WTC11 (cell line): ENCODE measurements around the gene ELK3. TPM values are rescaled to one million over a fixed set of nuclear protein-coding genes. Genes with fewer than 3 reads are reported as not detected.

Source experiments
- ATAC-seq: fragments of 200-7000 bp; cut with Tn5 transposase; 2 replicates; pipeline ENCODE4 v1.10.0; 2021; ENCODE audit warnings: mild to moderate bottlenecking, moderate library complexity
- CTCF ChIA-PET: fragments of 300-600 bp; sonication (Branson Sonifier 250); formaldehyde crosslinking; loops from one replicate; lab custom pipeline; 2021; ENCODE audit warnings: antibody characterized with exemption; lab: Charles Lee
- POLR2A ChIA-PET: fragments of 350-600 bp; sonication (Branson Sonifier 250); formaldehyde crosslinking; loops from one replicate; lab custom pipeline; 2021; ENCODE audit warnings: antibody characterized with exemption; lab: Charles Lee
- DNase-seq: peaks from one replicate; pipeline ENCODE4 v3.0.0; 2021; ENCODE audit warnings: low spot score
- H3K27ac Mint-ChIP-seq: 2 replicates; pipeline ENCODE4 v1.8.0; 2021; ENCODE audit warnings: mixed read lengths
- H3K27me3 Mint-ChIP-seq: 2 replicates; pipeline ENCODE4 v1.8.0; 2021; ENCODE audit warnings: low read depth, mild to moderate bottlenecking, moderate library complexity, mixed read lengths
- H3K36me3 Mint-ChIP-seq: 2 replicates; pipeline ENCODE4 v1.8.0; 2021; ENCODE audit warnings: mixed read lengths
- H3K4me1 Mint-ChIP-seq: 2 replicates; pipeline ENCODE4 v1.8.0; 2022; ENCODE audit warnings: mixed read lengths
- H3K4me3 Mint-ChIP-seq: 2 replicates; pipeline ENCODE4 v1.8.0; 2021; ENCODE audit warnings: mild to moderate bottlenecking, moderate library complexity, mixed read lengths
- H3K9me3 Mint-ChIP-seq: 2 replicates; pipeline ENCODE4 v1.8.0; 2021; ENCODE audit warnings: mixed read lengths
- ARID4B ChIP-seq: sonication (generic); formaldehyde crosslinking; IDR thresholded peaks from 2 replicates; pipeline ENCODE4 v1.8.0; 2023; ENCODE audit warnings: missing genetic modification reagents, mild to moderate bottlenecking, borderline replicate concordance
- ATF6 ChIP-seq: sonication (generic); formaldehyde crosslinking; IDR thresholded peaks from 2 replicates; pipeline ENCODE4 v1.8.1; 2023; ENCODE audit warnings: mild to moderate bottlenecking, missing genetic modification reagents
- CDX4 ChIP-seq: fragments of 250-450 bp; sonication (Bioruptor Pico); IDR thresholded peaks from 2 replicates; pipeline ENCODE4 v1.9.0; 2021; ENCODE audit warnings: moderate library complexity, mild to moderate bottlenecking, inconsistent platforms, borderline replicate concordance
- E2F1 ChIP-seq: sonication (generic); formaldehyde crosslinking; IDR thresholded peaks from 2 replicates; pipeline ENCODE4 v1.8.0; 2022; ENCODE audit warnings: mild to moderate bottlenecking, missing genetic modification reagents
- E2F5 ChIP-seq: sonication (generic); formaldehyde crosslinking; IDR thresholded peaks from 2 replicates; pipeline ENCODE4 v1.8.1; 2022; ENCODE audit warnings: mild to moderate bottlenecking, moderate library complexity, missing genetic modification reagents
- FOXK1 ChIP-seq: sonication (generic); formaldehyde crosslinking; IDR thresholded peaks from 2 replicates; pipeline ENCODE4 v1.8.0; 2022; ENCODE audit warnings: mild to moderate bottlenecking, moderate library complexity, missing genetic modification reagents
- FOXP1 ChIP-seq: sonication (generic); formaldehyde crosslinking; IDR thresholded peaks from 2 replicates; pipeline ENCODE4 v1.8.0; 2022; ENCODE audit warnings: missing genetic modification reagents, mild to moderate bottlenecking, moderate library complexity, borderline replicate concordance
- HMGXB4 ChIP-seq: sonication (generic); formaldehyde crosslinking; IDR thresholded peaks from 2 replicates; pipeline ENCODE4 v1.8.1; 2023; ENCODE audit warnings: mild to moderate bottlenecking, moderate library complexity, missing genetic modification reagents
- IRF1 ChIP-seq: sonication (generic); formaldehyde crosslinking; IDR thresholded peaks from 2 replicates; pipeline ENCODE4 v1.8.0; 2023; ENCODE audit warnings: missing genetic modification reagents
- JUN ChIP-seq: sonication (generic); formaldehyde crosslinking; IDR thresholded peaks from 2 replicates; pipeline ENCODE4 v1.8.0; 2023; ENCODE audit warnings: mild to moderate bottlenecking, missing genetic modification reagents
- NFE2L1 ChIP-seq: sonication (generic); formaldehyde crosslinking; IDR thresholded peaks from 2 replicates; pipeline ENCODE4 v1.8.1; 2023; ENCODE audit warnings: missing genetic modification reagents
- PRRX2 ChIP-seq: fragments of 250-450 bp; sonication (Bioruptor Pico); IDR thresholded peaks from 2 replicates; pipeline ENCODE4 v1.8.0; 2021; ENCODE audit warnings: mild to moderate bottlenecking
- RELA ChIP-seq: sonication (generic); formaldehyde crosslinking; IDR thresholded peaks from 2 replicates; pipeline ENCODE4 v1.8.1; 2022; ENCODE audit warnings: missing genetic modification reagents, mild to moderate bottlenecking, borderline replicate concordance
- TCF7 ChIP-seq: sonication (generic); formaldehyde crosslinking; IDR thresholded peaks from 2 replicates; pipeline ENCODE4 v1.8.0; 2022; ENCODE audit warnings: mild to moderate bottlenecking, low read depth, missing genetic modification reagents, moderate library complexity
- TP53 ChIP-seq: sonication (generic); formaldehyde crosslinking; IDR thresholded peaks from 2 replicates; pipeline ENCODE4 v1.8.1; 2023; ENCODE audit warnings: mild to moderate bottlenecking, missing genetic modification reagents
- ZBTB21 ChIP-seq: sonication (generic); formaldehyde crosslinking; IDR thresholded peaks from 2 replicates; pipeline ENCODE4 v1.8.1; 2023; ENCODE audit warnings: mild to moderate bottlenecking, missing genetic modification reagents, borderline replicate concordance
- ZNF232 ChIP-seq: sonication (generic); formaldehyde crosslinking; IDR thresholded peaks from 2 replicates; pipeline ENCODE4 v1.8.0; 2022; ENCODE audit warnings: mild to moderate bottlenecking, missing genetic modification reagents
- ZNF396 ChIP-seq: fragments of 250-450 bp; sonication (Bioruptor Pico); IDR thresholded peaks from 2 replicates; pipeline ENCODE4 v1.8.0; 2021; ENCODE audit warnings: mild to moderate bottlenecking, moderate library complexity, borderline replicate concordance
- total RNA-seq: library from RNA; stranded (reverse); gene quantifications from 3 replicates; pipeline ENCODE4 v1.2.3, GENCODE V29; 2021

ELK3 gene
- total RNA-seq, 1 experiment from 2014 or later: 16.5 TPM

GRCh38 chr12:96271469-96272199 lies 77.5 kb downstream of the ELK3 start (continued):
- TF ChIP-seq TCF7 (CRISPR knock-in tag) (no peak), ZBTB21 (CRISPR knock-in tag) (no peak)

GRCh38 chr12:96274331-96274730 lies 80.2 kb downstream of the ELK3 start:
- Mint-ChIP-seq H3K4me3 (no peak overlapping the region), H3K36me3 (peaks cover 5% of the 10 kb centered on the region; the same call in 1 of the 2 replicates), H3K27ac (no peak overlapping the region), H3K9me3 (no peaks in the 10 kb centered on the region), H3K4me1 (no peaks in the 10 kb centered on the region), H3K27me3 (no peaks in the 10 kb centered on the region)
- no peak for TF ChIP-seq E2F1 (CRISPR knock-in tag)
- TF ChIP-seq FOXP1: no peak
- TF ChIP-seq TCF7 (CRISPR knock-in tag): no peak
- TF ChIP-seq HMGXB4 (CRISPR knock-in tag): no peak
- no peak for TF ChIP-seq E2F5 (CRISPR knock-in tag)
- no peak for TF ChIP-seq NFE2L1 (CRISPR knock-in tag)
- TF ChIP-seq ZNF232 (CRISPR knock-in tag): no peak
- no peak for TF ChIP-seq CDX4 (CRISPR knock-in tag)
- TF ChIP-seq FOXK1: no peak
- TF ChIP-seq ZNF396 (CRISPR knock-in tag): no peak
- no peak for TF ChIP-seq TP53 (CRISPR knock-in tag)
- no peak for TF ChIP-seq ATF6
- TF ChIP-seq PRRX2 (CRISPR knock-in tag): no peak
- ATAC-seq (no peak), DNase-seq (no peak)
- POLR2A ChIA-PET: interaction anchor here (0.7 kb wide), 1 partner anchor 402 kb away, joined by 4 read pairs; no protein-coding TSS in a partner anchor
- CTCF ChIA-PET: no interaction called here

- ChIA-PET POLR2A (interaction anchor here (0.7 kb wide), 1 partner anchor 143 kb away, joined by 9 read pairs; no protein-coding TSS in a partner anchor), CTCF (no interaction called here)
- Mint-ChIP-seq H3K27ac (no peak overlapping the region), H3K9me3 (no peaks in the 10 kb centered on the region), H3K4me3 (no peak overlapping the region), H3K27me3 (no peaks in the 10 kb centered on the region), H3K36me3 (peaks cover 33% of the 10 kb centered on the region), H3K4me1 (no peaks in the 10 kb centered on the region)
- no peak for ATAC-seq
- no peak for TF ChIP-seq ARID4B
- TF ChIP-seq RELA (CRISPR knock-in tag): no peak
- TF ChIP-seq IRF1 (CRISPR knock-in tag): no peak
- TF ChIP-seq JUN (CRISPR knock-in tag): no peak
- no peak for DNase-seq
Observed at GRCh38 chr12:96285158-96285557, 91.0 kb downstream of the ELK3 start.
